ENCODE results near the gene ZNF790.
A peak's percentile ranks its signal among the peaks of the same experiment; 100 is the strongest.

The ZNF790 gene

GRCh38 chr19:36837906-36838783, at the start of gene ZNF790:
TSS of gene ZNF790 (minus strand) at chr19:36838387. CDS start at chr19:36825619, 12,768 bp downstream.
- DNase-seq: peak; percentile 91

GRCh38 chr19:36876993-36877938, 39.1 kb upstream of the ZNF790 start:
- no peak for DNase-seq

- no peak for DNase-seq
These were observed 13.7 kb upstream of the ZNF790 start for GRCh38 chr19:36851898-36852297.

GRCh38 chr19:36850559-36851442, 12.6 kb upstream of the ZNF790 start, which contains the start of gene ZNF345:
TSS of gene ZNF345 (plus strand) at chr19:36850876. CDS start at chr19:36876831, 25,955 bp downstream.
- DNase-seq: peak; percentile 94

- DNase-seq: peak; percentile 91
These were observed 11.7 kb upstream of the ZNF790 start for GRCh38 chr19:36849701-36850558.

- DNase-seq: no peak
These were observed 9.8 kb upstream of the ZNF790 start for GRCh38 chr19:36847968-36848367.

- no peak for DNase-seq
These were observed 667 bp upstream of the ZNF790 start for GRCh38 chr19:36838784-36839324.

GRCh38 chr19:36837176-36837905, 846 bp downstream of the ZNF790 start:
- peak; percentile 11 for DNase-seq

- DNase-seq: no peak
These were observed 4.8 kb downstream of the ZNF790 start for GRCh38 chr19:36833430-36833829.

- no peak for DNase-seq
These were observed 16.4 kb downstream of the ZNF790 start for GRCh38 chr19:36821758-36822157.

GRCh38 chr19:36819130-36819630, 19.0 kb downstream of the ZNF790 start:
- DNase-seq: no peak

GRCh38 chr19:36807029-36807428, 31.2 kb downstream of the ZNF790 start:
- no peak for DNase-seq

GRCh38 chr19:36805364-36805763, 32.8 kb downstream of the ZNF790 start:
- no peak for DNase-seq

- peak; percentile 83 for DNase-seq
These were observed 40.4 kb downstream of the ZNF790 start for GRCh38 chr19:36797786-36798108.

- no peak for DNase-seq
These were observed 41.5 kb downstream of the ZNF790 start for GRCh38 chr19:36796714-36796992.

GRCh38 chr19:36791420-36792141, 46.6 kb downstream of the ZNF790 start:
- peak; percentile 19 for DNase-seq

- no peak for DNase-seq
These were observed 62.4 kb downstream of the ZNF790 start for GRCh38 chr19:36775768-36776167.

- DNase-seq: no peak
These were observed 65.0 kb downstream of the ZNF790 start for GRCh38 chr19:36773223-36773579.

GRCh38 chr19:36772311-36773222, 65.6 kb downstream of the ZNF790 start, which contains the start of gene ZNF850:
TSS of gene ZNF850 (minus strand) at chr19:36772807. CDS start at chr19:36762606, 10,201 bp downstream.
- peak; percentile 94 for DNase-seq

Data from CD4-positive, alpha-beta T cell treated with Interleukin-17A for 1 hour (primary cell).